NCI-H1436 (cell line): Measurements from ENCODE around the gene DOCK9.
"Not testable (repeated sequence)": the region's sequence is repeated elsewhere in the genome, so short reads cannot be mapped to it uniquely, and the experiment has no call there.

ENCODE experiments used
- DNase-seq: peaks from one replicate; lab custom pipeline; 2025; lab: John Stamatoyannopoulos, UW

Gene DOCK9

DNA sequence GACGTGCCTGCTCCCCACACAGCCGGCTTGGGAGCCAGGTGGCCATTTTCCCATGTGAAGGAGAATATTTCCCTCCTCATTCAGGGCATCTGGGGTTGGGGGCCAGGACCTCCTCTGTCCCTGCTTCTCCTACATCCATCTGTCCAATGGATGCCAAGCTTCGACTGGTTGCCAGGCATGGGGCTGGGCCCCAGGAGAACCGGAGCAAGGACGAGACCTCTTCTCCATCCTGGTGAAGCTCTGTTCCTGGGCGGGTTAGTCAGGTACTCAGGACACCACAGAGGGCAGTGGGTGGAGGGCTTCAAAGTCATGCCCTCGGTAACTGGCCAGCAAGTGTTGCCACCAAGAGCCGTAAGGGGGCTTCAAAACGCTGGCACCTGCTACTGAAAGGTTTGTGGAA lies 203.1 kb downstream of the DOCK9 start:
- no peak for DNase-seq

DNA sequence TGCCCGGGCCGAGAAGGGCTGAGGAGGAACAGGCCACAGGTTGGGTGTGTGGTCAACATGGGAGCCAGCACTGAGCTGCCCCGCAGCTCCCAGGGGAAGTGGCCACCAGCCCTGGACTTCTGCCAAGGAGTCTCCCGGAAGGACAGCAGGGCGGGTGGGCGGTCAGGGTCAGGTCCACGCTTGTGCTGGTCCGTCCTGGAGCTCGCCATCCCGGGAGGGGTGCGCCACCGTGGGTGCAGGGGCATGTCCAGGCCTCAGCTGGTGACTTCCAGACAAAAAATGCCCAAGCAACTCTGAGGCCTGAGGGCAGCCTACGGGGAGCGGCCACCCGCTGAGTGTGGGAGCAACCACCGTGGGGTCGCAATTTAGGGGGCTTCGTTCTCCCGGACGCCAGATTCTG lies 203.9 kb downstream of the DOCK9 start:
- DNase-seq: no peak

DNA sequence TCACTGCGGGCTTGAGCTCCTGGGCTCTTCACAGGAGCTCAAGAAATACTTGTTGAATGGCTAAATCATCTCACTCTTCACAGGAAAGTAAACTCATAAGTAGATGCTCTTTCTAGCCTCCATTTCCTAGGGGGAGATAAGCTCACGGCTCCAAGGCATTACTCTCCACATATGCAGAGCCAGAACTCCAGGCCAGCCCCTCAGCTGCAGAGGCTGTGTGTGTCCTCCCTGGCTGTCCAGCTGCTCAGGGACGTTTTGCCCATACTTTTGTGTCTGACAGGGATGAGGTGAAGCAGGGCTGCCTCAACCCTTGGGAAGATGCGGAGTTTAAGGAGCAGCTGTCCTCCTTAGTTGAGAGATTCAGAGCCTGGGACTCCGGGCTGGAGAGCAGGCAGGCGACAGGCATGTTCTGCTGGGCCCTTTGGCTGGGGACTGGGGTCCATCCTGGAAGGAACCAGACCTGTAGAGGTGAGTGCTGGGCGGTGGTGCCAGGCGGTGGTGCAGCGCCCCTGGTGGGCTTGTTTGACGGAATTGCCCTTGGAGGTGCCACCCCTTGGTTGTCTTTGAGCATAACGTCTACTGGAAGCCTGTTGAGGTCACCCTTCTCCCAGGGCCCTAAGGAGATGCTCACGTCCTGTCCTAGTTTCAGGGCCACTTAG lies 204.9 kb downstream of the DOCK9 start:
- no peak for DNase-seq

DNA sequence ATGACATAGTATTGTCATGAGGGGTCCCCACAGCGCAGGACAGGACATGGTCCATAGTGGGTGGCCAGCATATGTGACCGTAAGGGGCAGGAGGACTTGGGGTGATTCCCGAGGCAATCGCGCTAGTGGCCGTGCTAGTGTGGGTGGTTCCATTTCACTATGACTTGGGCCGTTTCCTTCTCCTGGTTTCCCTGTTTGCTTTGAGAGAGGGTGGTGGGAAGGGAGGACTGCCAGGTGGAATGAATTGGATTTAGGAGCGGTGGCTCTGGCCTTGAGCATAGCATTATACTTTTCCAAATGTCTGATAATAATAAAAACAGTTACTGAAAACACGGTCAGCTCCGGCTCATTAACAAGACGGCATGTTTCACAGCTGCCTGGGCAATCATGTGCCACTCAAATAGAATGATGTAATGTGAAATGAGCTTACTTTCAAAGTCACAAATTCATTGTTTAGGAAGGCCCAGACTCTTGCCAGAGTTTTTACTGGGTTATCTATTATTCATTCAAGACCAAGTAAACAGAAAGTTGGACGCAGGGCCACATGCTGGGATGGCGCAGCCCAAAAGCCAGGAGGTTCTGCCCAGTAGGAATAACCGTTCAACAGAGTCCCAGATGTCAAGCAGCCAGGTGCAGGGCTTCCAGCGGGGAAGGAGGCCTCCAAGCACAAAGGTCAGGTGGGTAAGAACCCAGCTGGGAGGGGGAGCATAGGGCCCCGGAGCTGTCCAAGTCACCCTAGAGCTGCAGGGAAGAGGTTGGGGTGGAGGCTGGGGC lies 205.8 kb downstream of the DOCK9 start:
- no peak for DNase-seq

DNA sequence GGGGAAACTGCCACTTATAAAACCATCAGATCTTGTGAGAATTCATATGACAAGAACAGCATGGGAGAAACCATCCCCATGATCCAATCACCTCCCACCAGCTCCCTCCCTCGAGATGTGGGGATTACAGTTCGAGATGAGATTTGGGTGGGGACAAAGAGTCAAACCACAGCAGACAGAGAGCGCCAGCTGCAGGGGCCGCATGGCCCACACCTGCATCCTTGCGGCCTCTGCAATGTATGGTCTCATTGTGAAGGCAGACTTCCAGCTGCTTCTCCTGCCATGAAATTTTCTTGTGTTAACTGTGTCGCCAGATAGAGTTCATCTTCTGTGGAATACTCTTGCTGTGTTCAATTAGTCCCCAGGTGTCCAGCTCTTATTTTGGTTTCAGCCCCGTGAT lies 208.1 kb downstream of the DOCK9 start:
- no peak for DNase-seq

DNA sequence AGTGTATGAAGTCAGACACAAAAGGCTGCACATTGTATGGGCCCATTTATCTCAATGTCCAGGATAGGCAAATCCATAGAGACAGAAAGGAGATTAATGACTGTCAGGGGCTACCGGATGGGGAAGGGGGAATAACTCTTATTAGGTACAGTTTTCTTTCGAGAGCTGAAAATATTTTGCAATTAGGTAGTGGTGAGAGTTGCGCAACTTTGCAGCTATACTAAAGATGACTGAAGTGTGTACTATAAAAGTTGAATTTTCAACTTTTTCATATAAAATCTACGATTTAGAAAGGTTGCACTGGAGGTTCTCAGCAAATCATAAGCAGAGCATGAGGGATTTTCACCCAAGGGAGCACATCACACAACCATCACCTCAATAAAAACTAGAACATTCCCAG lies 209.3 kb downstream of the DOCK9 start:
- DNase-seq: no peak

DNA sequence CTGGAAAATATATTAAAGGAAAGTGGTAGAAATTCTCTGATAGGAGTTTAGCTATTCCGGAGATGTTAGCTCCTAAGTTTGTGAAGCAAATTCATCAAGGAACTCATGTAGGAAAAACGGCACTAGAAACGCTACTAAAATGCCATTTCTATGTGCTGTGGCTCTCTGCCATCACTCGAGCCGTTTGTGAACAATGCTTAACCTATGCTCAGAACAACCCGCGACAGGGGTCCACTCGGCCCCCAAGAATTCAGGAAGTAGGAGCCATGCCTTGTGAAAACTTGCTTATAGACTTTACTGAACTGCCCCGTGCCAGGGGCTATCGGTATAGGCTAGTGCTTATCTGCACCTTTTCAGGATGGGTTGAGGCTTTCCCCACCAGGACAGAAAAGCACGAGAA lies 211.2 kb downstream of the DOCK9 start:
- DNase-seq: no peak

DNA sequence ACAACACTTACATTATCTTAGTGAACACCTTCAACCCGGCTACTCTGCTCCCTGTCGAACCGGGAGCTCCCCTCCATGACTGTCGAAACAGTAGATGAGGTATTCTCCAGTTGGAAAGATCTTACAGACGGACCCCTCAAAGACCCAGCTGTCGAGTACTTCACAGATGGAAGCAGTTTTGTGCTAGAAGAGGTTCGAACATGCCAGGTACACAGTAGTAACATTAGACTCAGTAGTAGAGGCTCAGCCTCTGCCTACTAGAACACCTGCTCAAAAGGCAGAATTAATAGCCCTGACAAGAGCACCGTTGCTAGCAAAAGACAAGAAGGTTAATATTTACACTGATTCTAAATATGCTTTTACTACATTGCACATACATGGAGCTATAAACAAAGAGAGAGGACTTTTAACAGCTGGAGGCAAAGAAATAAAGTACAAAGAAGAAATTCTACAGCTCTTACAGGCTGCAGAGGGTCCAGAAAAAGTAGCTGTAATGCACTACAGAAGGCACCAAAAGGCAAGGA lies 211.8 kb downstream of the DOCK9 start:
- no peak for DNase-seq

DNA sequence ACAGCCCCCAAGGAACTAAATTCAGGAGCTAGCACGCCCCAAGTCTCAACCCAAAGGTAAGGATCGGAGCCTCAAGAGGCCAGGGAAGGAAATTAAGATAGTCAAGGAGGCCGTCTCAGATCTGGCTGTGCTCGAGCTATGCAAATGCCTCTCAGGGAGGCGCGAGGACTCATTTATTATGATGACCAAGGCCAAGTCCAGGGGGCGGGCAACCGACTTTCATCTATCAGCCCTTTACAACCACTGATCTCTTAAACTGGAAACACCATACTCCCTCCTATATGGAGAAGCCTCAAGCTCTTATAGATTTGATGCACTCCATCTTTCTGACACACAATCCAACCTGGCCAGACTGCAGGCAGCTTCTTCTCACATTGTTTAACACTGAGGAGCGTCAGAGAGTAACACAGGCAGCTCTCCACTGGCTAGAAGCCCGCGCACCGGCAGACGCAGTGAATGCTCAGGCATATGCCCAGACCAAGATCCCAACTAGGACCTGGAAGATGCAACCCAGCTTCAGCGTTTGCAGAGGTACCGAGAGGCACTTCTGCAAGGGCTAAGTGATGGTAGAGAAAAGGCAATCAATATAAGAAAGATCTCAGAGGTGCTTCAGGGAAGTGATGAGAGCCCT lies 215.8 kb downstream of the DOCK9 start:
- no peak for DNase-seq

DNA sequence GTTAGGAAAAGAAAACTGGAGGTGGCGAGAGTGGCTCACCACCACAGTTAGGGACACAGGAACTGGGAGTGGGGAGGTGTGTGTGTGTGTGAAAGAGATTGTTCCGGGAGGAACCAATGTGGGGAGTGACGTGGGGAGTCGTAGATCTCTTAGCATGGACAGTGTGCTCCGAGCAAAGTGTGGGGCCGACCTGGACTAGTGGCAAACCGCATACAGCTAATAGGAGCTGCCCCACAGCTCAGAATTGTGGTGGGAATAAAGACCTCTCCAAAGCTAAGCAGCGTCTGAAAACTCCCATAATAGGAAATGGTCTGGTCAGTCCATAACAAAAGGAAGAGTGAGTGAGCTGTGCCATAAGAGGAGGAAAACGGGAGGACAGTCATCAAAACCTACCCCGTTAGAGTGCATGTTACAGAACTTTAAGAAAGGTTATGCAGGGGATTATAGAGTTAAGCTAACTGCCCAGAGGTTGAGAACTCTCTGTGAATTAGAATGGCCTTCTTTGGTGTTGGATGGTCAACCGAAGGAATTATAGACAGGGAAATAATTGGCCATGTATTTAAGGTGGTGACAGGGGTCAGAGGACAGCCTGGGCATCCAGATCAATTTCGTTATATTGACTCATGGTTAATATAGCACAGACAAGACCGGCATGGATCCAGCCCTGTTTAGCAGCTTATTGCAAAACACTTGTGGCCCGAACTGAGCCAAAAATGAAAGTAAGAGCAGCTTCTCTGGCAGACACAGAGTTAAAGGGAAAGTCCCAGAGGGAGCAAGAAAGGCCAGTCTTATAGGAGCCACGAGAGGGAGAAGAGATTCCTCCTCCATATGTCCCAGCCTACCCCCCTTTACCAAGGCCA lies 216.5 kb downstream of the DOCK9 start:
- DNase-seq: no peak

DNA sequence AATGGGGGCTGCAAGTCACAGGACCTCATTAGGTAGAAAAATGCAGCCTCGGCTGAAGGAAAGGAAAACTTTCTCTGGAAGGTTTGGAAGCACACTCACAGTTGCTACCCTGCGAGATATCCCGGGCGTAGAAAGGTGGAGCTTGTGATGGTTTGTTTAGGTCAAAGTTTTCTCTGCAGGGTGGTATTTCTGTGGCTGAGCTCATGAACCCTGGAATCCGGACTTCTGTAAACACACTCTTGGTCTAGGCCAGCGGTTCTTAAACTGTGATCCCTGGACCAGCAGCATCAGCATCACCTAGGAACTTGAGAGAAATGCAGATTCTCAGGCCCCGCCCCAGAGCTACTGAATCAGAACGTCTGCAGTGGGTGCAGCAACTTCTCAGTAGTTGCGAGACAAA lies 222.1 kb downstream of the DOCK9 start:
- no peak for DNase-seq

DNA sequence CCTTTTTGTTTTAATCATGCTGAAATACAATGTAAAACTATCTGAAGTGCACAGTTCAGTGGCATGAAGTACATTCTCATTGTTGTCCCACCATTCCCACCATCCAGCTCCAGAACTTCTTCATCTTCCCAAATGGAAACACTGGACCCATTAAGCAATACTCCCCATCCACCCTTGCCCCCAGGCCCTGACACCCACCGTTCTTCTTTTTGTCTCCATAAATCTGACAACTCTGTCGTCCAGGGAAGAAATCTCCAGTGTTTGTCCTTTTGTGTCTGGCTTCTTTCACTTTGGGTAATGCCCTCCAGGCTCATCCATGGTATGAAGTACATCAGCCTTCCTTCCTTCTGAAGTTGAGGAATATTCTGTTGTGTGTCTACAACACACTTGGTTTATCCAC lies 222.7 kb downstream of the DOCK9 start:
- DNase-seq: no peak

DNA sequence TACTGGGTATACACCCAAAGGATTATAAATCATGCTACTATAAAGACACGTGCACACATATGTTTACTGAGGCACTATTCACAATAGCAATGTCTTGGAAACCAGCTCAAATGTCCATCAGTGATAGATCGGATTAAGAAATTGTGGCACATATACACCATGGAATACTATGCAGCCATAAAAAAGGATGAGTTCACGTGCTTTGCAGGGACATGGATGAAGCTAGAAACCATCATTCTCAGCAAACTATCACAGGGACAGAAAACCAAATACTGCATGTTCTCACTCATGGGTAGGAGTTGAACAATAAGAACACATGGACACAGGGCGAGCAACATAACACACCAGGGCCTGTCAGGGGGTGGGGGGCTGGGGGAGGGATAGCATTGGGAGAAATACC lies 223.4 kb downstream of the DOCK9 start:
- not testable (repeated sequence) for DNase-seq

DNA sequence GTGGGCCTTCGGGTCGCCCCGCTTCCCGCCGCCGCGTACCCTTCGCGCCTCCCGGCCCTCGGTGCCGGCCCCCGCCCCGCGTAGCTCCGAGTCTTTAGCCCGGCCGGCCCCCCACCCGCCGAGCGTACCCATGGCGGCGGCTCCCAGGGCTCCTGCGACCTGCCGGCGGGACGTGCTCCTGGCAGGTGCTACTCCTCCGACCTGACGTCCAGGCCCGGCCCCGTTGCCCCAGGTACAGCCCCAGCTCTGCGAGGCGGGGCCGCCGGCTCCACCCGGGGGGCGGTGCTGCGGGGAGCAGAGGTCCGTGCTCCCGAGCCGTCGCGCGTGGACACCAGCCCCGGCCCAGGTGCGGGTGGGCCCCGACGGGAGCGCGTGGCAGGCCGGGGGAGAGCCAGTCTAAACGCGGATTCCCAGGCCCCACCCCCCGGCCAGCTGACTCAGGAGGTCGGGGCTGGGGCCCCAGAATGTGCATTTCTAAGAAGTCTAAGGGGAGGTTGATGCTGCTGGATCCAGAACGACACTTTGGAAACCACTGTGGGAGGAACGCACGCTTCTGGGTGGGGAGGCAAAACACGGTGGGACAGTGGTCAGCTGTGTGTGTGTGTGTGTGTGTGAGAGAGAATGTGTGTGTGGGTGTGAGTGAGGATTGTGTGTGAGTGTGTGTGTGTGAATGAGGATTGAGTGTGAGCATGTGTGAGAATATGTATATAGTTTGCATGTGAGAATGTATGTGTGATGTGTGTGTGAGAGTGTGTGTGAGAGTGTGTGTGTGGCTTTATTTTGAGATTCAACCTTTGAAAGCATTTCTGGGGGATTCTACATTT lies 225.2 kb downstream of the DOCK9 start, which contains the start of gene SLC15A1:
TSS of gene SLC15A1 (minus strand) at position 206 of the 824 bp plus-strand sequence. CDS start at position 132, 74 bp downstream.
- DNase-seq: no peak

DNA sequence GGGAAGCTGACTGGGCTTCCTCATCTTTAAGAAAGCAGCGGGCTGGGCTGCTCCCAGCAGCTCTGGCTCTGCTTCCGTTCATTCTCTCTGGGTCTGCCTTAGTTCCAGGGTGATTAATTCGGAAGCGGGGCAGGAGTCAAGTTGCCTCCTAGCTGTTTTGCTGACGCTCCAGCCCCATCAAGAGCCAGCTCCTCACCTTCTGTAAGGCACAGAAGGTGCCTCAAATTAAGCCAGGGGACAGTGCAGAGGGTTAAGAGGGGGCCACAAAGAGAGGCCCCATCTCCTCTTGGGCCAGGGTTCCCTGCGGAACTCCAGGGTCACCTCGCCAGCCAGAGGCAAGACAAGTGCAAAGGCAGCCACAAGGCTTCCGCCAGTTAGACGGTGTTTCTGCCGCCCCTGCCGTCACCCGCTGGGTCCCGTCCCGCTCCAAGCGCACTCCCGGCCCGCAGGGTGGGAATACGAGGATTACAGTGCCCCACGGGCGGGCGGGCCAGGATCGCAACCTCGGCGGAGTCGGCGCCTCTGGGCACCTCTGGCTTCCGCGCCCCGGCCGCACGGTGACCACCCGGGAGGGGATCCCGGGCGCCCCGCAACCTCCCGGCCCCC lies 225.9 kb downstream of the DOCK9 start:
- DNase-seq: no peak

DNA sequence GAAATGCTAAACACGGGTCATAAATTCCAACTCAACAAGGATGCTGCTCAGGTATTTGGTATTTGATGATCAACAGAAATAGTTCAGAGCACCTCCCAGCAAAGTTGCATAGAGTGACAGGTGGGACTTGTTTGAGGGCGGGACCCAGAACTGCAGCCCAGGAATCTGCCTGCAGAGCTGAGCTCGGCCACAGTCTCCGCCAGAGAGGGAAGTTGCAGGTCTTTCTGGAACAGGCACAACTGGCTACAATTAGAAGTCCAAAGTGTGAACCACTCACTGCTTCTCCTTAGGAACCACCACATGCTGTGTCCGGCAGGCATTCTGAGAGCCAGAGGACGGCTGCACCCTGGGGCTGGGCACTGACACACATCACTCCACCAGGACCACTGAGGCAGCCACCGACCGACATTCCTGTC lies 226.5 kb downstream of the DOCK9 start:
- no peak for DNase-seq

DNA sequence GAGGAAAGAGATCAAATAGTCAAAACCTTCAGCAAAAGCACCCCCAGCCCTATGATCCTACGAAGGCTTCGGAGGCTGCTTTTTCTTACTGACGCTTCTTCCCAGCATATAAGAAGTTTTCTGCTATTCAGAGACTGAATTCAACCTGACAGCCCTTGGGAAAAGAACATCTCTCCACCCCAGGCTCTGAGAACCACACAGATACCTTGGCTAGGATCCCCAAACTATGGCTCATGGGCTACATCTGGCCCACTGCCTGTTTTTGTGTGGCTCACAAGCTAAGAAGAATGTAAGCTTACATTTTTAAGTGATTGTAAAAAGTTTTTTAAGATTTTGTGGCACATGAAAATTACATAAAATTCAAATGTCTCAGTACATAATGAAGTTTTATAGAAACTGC lies 228.4 kb downstream of the DOCK9 start:
- no peak for DNase-seq

DNA sequence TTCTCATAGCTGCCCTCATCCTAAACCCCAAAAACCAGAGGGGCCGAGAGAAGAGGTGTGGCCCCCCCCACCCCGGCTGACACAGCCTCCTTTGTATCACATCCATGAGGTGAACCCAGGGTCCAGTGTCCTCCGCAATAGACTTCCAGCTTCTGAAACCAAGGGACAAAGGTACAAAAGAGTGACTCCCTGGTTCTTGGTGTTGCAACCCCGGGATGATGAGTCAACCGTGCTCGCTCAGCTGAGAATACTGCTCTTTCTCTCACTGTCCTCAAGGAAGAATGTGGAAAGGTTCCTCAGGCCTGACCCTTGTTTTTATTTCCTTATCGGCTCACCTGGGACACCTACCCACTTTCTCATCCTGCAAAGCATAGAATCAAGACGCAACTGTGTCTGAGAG lies 230.9 kb downstream of the DOCK9 start:
- no peak for DNase-seq
